Measurements from ENCODE around the gene CPNE5. TPM values are rescaled to one million over a fixed set of nuclear protein-coding genes. Genes with fewer than 3 reads are reported as not detected.

CPNE5 gene
- total RNA-seq, 4 donors from 2014 or later: 0.39 to 3.0 (median 1.4) TPM

DNA sequence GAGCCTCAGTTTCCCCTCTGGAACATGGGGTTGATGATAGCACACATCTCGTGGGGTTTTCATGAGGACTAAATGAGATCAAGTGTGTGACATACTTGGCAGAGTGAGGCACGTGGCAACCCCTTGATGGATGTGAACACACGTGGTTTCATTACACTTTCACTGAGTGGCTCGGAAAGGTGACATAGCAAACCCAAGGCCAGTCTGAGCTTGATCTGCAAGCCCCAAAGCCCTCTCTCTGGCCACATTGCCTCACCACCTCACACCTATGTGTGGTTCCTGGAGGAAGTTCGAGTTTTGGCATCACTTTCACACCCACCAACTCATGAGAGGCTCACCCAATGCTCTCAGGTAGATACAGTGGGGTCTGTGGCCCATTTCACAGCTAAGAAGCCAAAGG is 60.0 kb downstream of the CPNE5 start:
- peaks cover 0 to 3% (median 0%) of the 10 kb centered on the region in 4 donors for H3K4me1 ChIP-seq
- H3K27ac ChIP-seq: no peak overlapping the region
- H3K27me3 ChIP-seq: peaks cover 0 to 18% of the 10 kb centered on the region in 2 donors
- H3K9me3 ChIP-seq: no peaks in the 10 kb centered on the region
- WGBS, 2 donors: 84 to 90% methylated on average over 4 to 5 of the region's 5 CpGs
- no peak overlapping the region for H3K4me3 ChIP-seq
- no peak for DNase-seq (ENCODE audit: low spot score in 2 of 2)
- TF ChIP-seq EP300 (IDR thresholded peaks at IDR 0.05) (no peak), CTCF (IDR thresholded peaks at IDR 0.05) (no peak), POLR2A (IDR thresholded peaks at IDR 0.05) (no peak)
- H3K36me3 ChIP-seq: no peaks in the 10 kb centered on the region

- Histone ChIP-seq H3K27ac (no peak overlapping the region), H3K27me3 (peaks cover 0 to 18% of the 10 kb centered on the region in 2 donors), H3K4me3 (no peak overlapping the region), H3K9me3 (no peaks in the 10 kb centered on the region), H3K4me1 (peaks cover 0 to 3% (median 0%) of the 10 kb centered on the region in 4 donors), H3K36me3 (no peaks in the 10 kb centered on the region)
- DNase-seq (ENCODE audit: low spot score in 2 of 2): no peak
- TF ChIP-seq EP300 (IDR thresholded peaks at IDR 0.05) (no peak), CTCF (IDR thresholded peaks at IDR 0.05) (no peak), POLR2A (IDR thresholded peaks at IDR 0.05) (no peak)
- 34 to 35% methylated on average over 5 of the region's 5 CpGs for WGBS, 2 donors
Observed at GRCh38 chr6:36777801-36778200, 61.4 kb downstream of the CPNE5 start.

GRCh38 chr6:36776167-36776566 is 63.1 kb downstream of the CPNE5 start:
- H3K27me3 ChIP-seq: peaks cover 0 to 18% of the 10 kb centered on the region in 2 donors
- peaks cover 0 to 3% (median 0%) of the 10 kb centered on the region in 4 donors for H3K4me1 ChIP-seq
- H3K9me3 ChIP-seq: no peaks in the 10 kb centered on the region
- WGBS, 2 donors: 76 to 89% methylated on average over 5 of the region's 5 CpGs
- no peak overlapping the region for H3K27ac ChIP-seq
- no peak for TF ChIP-seq CTCF (IDR thresholded peaks at IDR 0.05)
- no peak for TF ChIP-seq EP300 (IDR thresholded peaks at IDR 0.05)
- no peak for TF ChIP-seq POLR2A (IDR thresholded peaks at IDR 0.05)
- no peaks in the 10 kb centered on the region for H3K36me3 ChIP-seq
- no peak for DNase-seq (ENCODE audit: low spot score in 2 of 2)
- H3K4me3 ChIP-seq: no peak overlapping the region

DNA sequence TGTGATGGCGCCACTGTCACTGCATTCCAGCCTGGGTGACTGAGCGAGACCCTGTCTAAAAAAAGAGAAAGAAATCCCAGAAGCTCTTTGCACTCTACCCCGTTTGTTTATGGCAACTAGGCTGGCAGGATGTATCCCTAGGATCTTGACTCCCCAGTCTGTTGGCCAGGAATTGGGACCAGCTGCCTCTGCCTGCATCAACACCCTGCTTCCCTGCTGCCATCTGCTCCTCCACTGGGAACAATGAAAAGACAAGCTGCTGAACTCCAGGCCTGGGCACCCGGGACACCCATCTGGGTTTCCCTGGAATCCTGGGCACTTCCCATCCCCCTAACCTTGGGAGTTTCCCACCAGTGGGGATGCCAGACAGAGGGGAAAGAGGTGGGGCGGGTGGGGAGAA is 64.9 kb downstream of the CPNE5 start:
- Histone ChIP-seq H3K4me3 (no peak overlapping the region), H3K4me1 (peaks cover 0 to 14% (median 2%) of the 10 kb centered on the region in 4 donors), H3K27me3 (peaks cover 0 to 18% of the 10 kb centered on the region in 2 donors), H3K9me3 (no peaks in the 10 kb centered on the region), H3K27ac (no peak overlapping the region), H3K36me3 (no peaks in the 10 kb centered on the region)
- DNase-seq (ENCODE audit: low spot score in 2 of 2): no peak
- TF ChIP-seq EP300 (IDR thresholded peaks at IDR 0.05): no peak
- TF ChIP-seq POLR2A (IDR thresholded peaks at IDR 0.05): no peak
- no peak for TF ChIP-seq CTCF (IDR thresholded peaks at IDR 0.05)
- WGBS, 2 donors: 83 to 84% methylated on average over 5 of the region's 5 CpGs

- DNase-seq (ENCODE audit: low spot score in 2 of 2): no peak
- Histone ChIP-seq H3K4me1 (peaks cover 0 to 20% (median 3%) of the 10 kb centered on the region in 4 donors), H3K27ac (no peak overlapping the region), H3K27me3 (peaks cover 0 to 13% of the 10 kb centered on the region in 2 donors), H3K9me3 (no peaks in the 10 kb centered on the region), H3K36me3 (no peaks in the 10 kb centered on the region), H3K4me3 (no peak overlapping the region)
- WGBS, 2 donors: 64 to 73% methylated on average over 8 of the region's 8 CpGs
- TF ChIP-seq CTCF (IDR thresholded peaks at IDR 0.05) (no peak), EP300 (IDR thresholded peaks at IDR 0.05) (no peak)
Observed at GRCh38 chr6:36772397-36772796, 66.8 kb downstream of the CPNE5 start.
